ENCODE data around the gene NDUFB8.

The NDUFB8 gene

DNA sequence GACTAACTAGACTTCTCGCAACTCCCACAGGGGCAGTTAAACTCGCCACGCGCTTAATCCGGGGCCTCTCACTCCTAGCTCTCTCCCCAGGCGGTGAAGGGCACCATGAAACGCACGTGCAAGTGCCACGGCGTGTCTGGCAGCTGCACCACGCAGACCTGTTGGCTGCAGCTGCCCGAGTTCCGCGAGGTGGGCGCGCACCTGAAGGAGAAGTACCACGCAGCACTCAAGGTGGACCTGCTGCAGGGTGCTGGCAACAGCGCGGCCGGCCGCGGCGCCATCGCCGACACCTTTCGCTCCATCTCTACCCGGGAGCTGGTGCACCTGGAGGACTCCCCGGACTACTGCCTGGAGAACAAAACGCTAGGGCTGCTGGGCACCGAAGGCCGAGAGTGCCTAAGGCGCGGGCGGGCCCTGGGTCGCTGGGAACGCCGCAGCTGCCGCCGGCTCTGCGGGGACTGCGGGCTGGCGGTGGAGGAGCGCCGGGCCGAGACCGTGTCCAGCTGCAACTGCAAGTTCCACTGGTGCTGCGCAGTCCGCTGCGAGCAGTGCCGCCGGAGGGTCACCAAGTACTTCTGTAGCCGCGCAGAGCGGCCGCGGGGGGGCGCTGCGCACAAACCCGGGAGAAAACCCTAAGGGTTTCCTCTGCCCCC, 47.4 kb downstream of the NDUFB8 start:
- peaks cover 27% of the 10 kb centered on the region for H3K4me1 ChIP-seq (ENCODE audit: insufficient read depth, low read length)
- H3K36me3 ChIP-seq (ENCODE audit: insufficient read depth, low read length): peaks cover 27% of the 10 kb centered on the region
- TF ChIP-seq, protein P1, sequence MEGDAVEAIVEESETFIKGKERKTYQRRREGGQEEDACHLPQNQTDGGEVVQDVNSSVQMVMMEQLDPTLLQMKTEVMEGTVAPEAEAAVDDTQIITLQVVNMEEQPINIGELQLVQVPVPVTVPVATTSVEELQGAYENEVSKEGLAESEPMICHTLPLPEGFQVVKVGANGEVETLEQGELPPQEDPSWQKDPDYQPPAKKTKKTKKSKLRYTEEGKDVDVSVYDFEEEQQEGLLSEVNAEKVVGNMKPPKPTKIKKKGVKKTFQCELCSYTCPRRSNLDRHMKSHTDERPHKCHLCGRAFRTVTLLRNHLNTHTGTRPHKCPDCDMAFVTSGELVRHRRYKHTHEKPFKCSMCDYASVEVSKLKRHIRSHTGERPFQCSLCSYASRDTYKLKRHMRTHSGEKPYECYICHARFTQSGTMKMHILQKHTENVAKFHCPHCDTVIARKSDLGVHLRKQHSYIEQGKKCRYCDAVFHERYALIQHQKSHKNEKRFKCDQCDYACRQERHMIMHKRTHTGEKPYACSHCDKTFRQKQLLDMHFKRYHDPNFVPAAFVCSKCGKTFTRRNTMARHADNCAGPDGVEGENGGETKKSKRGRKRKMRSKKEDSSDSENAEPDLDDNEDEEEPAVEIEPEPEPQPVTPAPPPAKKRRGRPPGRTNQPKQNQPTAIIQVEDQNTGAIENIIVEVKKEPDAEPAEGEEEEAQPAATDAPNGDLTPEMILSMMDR (IDR thresholded peaks at IDR 0.05; ENCODE audit: borderline replicate concordance, extremely low read depth, low read length, poor library complexity, severe bottlenecking): peak; percentile 91
- peak; percentile 74 for TF ChIP-seq EZH2 (IDR thresholded peaks at IDR 0.05; ENCODE audit: borderline replicate concordance, low read depth, low read length, severe bottlenecking)
- no peaks in the 10 kb centered on the region for H3K79me2 ChIP-seq (ENCODE audit: insufficient read depth, low read length)
- ATAC-seq (ENCODE audit: insufficient read depth, low read depth): peak; percentile 73
- peak overlapping the region; percentile 18 to 66; a peak in 3 of 4 replicates for H3K4me3 ChIP-seq (ENCODE audit: low read depth in 1 of 2, low read length in 2 of 2)
- H3K9me3 ChIP-seq (ENCODE audit: insufficient read depth, low read length, severe bottlenecking): no peaks in the 10 kb centered on the region
- peak overlapping the region; percentile 75 for H2AFZ ChIP-seq (ENCODE audit: low read depth, low read length)
- H3K27me3 ChIP-seq (ENCODE audit: insufficient read depth, low read length, poor library complexity): no peaks in the 10 kb centered on the region
- H4K20me1 ChIP-seq (ENCODE audit: insufficient read depth, low read length): no peaks in the 10 kb centered on the region
- H3K4me2 ChIP-seq (ENCODE audit: insufficient read depth, low read length): peak overlapping the region; percentile 95
- peak; percentile 75 for DNase-seq
- H3K27ac ChIP-seq (ENCODE audit: low read length): peak overlapping the region; percentile 6; the same call in 1 of the 2 replicates
- H3K9ac ChIP-seq (ENCODE audit: low read depth, low read length): peak overlapping the region; percentile 52

DNA sequence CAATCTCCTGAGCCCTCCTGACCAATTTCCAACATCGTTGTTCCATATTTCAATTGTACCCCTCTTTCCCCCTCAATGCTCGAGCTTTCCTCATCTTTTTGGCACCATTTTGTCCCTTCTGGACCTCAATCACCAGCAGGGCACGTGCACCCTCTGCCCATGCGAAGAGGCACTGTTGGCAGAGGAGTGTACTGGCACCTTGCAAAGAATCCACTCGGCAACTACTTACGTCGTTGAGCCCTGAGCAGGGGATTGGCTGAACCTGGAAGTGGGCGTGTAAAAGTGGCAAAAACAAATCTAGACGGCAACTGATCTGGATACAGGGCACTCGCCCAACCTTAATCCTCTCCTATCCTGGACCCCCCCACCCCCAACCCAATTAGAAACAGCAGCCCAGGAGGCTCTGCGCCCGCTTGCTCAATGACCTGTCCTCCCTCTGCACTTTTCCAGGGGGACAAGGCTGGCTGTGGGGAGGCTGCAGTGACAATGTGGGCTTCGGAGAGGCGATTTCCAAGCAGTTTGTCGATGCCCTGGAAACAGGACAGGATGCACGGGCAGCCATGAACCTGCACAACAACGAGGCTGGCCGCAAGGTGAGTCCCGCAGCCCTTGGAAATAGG, 48.1 kb downstream of the NDUFB8 start:
- Histone ChIP-seq H4K20me1 (ENCODE audit: insufficient read depth, low read length) (no peaks in the 10 kb centered on the region), H3K4me1 (ENCODE audit: insufficient read depth, low read length) (peaks cover 27% of the 10 kb centered on the region), H3K9ac (ENCODE audit: low read depth, low read length) (peak overlapping the region; percentile 52), H3K4me3 (ENCODE audit: low read depth in 1 of 2, low read length in 2 of 2) (peak overlapping the region; percentile 18 to 66; a peak in 3 of 4 replicates), H3K4me2 (ENCODE audit: insufficient read depth, low read length) (peak overlapping the region; percentile 95), H3K27me3 (ENCODE audit: insufficient read depth, low read length, poor library complexity) (no peaks in the 10 kb centered on the region), H3K79me2 (ENCODE audit: insufficient read depth, low read length) (no peaks in the 10 kb centered on the region), H3K27ac (ENCODE audit: low read length) (peak overlapping the region; percentile 5; the same call in 1 of the 2 replicates), H3K9me3 (ENCODE audit: insufficient read depth, low read length, severe bottlenecking) (no peaks in the 10 kb centered on the region), H3K36me3 (ENCODE audit: insufficient read depth, low read length) (peaks cover 20% of the 10 kb centered on the region; the same call in 1 of the 2 replicates), H2AFZ (ENCODE audit: low read depth, low read length) (peak overlapping the region; percentile 75)
- DNase-seq: peak; percentile 93
- TF ChIP-seq EZH2 (IDR thresholded peaks at IDR 0.05; ENCODE audit: borderline replicate concordance, low read depth, low read length, severe bottlenecking): no peak
- TF ChIP-seq, protein P1 (IDR thresholded peaks at IDR 0.05; ENCODE audit: borderline replicate concordance, extremely low read depth, low read length, poor library complexity, severe bottlenecking): peak; percentile 32
- ATAC-seq (ENCODE audit: insufficient read depth, low read depth): peak; percentile 93

DNA sequence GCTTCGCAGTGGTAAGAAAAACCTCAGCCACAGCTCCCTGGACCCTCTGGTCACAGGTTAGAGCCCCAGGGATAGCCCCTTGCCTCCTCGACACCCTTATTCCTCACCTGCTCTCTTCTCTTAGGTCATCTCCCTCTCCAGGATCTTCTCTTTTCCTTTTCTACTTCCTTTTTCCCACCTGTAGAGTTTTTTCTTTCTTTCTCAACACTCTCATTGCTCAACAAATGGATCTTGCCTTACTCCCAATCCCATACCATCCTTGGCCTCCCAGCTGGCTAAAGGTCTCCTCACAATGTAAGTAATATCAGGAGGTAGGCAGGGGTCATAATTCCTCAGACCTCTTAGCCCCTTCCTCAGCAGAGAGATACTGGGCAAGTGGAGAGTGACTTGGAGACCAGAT, 49.7 kb downstream of the NDUFB8 start:
- no peak for ATAC-seq (ENCODE audit: insufficient read depth, low read depth)
- Histone ChIP-seq H2AFZ (ENCODE audit: low read depth, low read length) (no peak overlapping the region), H3K4me2 (ENCODE audit: insufficient read depth, low read length) (no peak overlapping the region), H3K27me3 (ENCODE audit: insufficient read depth, low read length, poor library complexity) (no peaks in the 10 kb centered on the region), H3K9ac (ENCODE audit: low read depth, low read length) (no peak overlapping the region), H3K36me3 (ENCODE audit: insufficient read depth, low read length) (peaks cover 10% of the 10 kb centered on the region; the same call in 1 of the 2 replicates), H3K4me3 (ENCODE audit: low read depth in 1 of 2, low read length in 2 of 2) (no peak overlapping the region), H3K9me3 (ENCODE audit: insufficient read depth, low read length, severe bottlenecking) (no peaks in the 10 kb centered on the region), H3K79me2 (ENCODE audit: insufficient read depth, low read length) (no peaks in the 10 kb centered on the region), H4K20me1 (ENCODE audit: insufficient read depth, low read length) (no peaks in the 10 kb centered on the region), H3K4me1 (ENCODE audit: insufficient read depth, low read length) (peaks cover 27% of the 10 kb centered on the region), H3K27ac (ENCODE audit: low read length) (no peak overlapping the region)
- no peak for TF ChIP-seq EZH2 (IDR thresholded peaks at IDR 0.05; ENCODE audit: borderline replicate concordance, low read depth, low read length, severe bottlenecking)
- TF ChIP-seq, protein P1 (IDR thresholded peaks at IDR 0.05; ENCODE audit: borderline replicate concordance, extremely low read depth, low read length, poor library complexity, severe bottlenecking): no peak
- no peak for DNase-seq
